ENCODE data around the gene FDXR.

DNA sequence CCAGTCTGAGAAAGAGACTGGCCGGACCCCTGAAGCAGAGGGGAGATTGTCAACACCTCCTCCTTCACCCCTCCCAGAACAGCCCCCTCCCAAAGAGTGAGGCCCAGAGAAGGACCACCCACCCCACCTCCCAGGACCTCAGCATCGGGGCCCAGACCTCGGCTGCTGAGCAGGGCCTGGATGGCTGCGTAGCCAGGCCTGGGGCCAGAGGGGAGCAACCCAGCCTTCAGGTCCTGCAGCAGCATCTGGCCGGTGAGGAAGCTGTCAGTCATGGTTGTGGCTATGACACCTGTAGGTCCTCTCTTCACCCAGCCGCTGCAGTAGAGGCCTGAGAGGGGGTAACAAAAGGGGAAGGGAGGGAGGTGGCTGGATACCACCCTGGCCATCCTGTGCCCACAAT lies 9.9 kb downstream of the FDXR start:
- TF ChIP-seq, protein P1, sequence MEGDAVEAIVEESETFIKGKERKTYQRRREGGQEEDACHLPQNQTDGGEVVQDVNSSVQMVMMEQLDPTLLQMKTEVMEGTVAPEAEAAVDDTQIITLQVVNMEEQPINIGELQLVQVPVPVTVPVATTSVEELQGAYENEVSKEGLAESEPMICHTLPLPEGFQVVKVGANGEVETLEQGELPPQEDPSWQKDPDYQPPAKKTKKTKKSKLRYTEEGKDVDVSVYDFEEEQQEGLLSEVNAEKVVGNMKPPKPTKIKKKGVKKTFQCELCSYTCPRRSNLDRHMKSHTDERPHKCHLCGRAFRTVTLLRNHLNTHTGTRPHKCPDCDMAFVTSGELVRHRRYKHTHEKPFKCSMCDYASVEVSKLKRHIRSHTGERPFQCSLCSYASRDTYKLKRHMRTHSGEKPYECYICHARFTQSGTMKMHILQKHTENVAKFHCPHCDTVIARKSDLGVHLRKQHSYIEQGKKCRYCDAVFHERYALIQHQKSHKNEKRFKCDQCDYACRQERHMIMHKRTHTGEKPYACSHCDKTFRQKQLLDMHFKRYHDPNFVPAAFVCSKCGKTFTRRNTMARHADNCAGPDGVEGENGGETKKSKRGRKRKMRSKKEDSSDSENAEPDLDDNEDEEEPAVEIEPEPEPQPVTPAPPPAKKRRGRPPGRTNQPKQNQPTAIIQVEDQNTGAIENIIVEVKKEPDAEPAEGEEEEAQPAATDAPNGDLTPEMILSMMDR (IDR thresholded peaks at IDR 0.05 in 4 of 5, conservative IDR thresholded peaks at IDR 0.05 in 1 of 5) = no peak
- no peak for TF ChIP-seq POLR2A (IDR thresholded peaks at IDR 0.05)

Measured in gastrocnemius medialis (tissue), 4 donors.